SK-N-SH (cell line): ENCODE measurements around the gene SHC3. TPM values are rescaled to one million over a fixed set of nuclear protein-coding genes. Genes with fewer than 3 reads are reported as not detected.

Experiments used
- CTCF ChIA-PET: fragments of 300-600, 350-600 bp; formaldehyde crosslinking; extraction: SDS; loops from one replicate; lab custom pipeline; 2021; lab: Yijun Ruan, JAX
- POLR2A ChIA-PET: fragments of 350-600 bp; sonication (Branson Sonifier 250); formaldehyde crosslinking; extraction: SDS; loops from one replicate; lab custom pipeline; 2020; ENCODE audit warnings: antibody characterized with exemption, inconsistent platforms; lab: Yijun Ruan, JAX
- DNase-seq: peaks from one replicate; pipeline ENCODE4 v3.0.0; 2012
- H2AFZ ChIP-seq: fragments of 200-600 bp; sonication (generic); 2 replicates; pipeline ENCODE4 v1.8.1; 2016; ENCODE audit warnings: antibody characterized with exemption, mild to moderate bottlenecking, low read depth
- H3F3A ChIP-seq: fragments of 200-600 bp; sonication (generic); replicated peaks from 2 replicates; pipeline ENCODE3; 2016; ENCODE audit warnings: antibody characterized with exemption, mild to moderate bottlenecking; ENCODE audit not compliant: insufficient read depth
- H3K27ac ChIP-seq, 2 experiments: fragments of 200-500 bp in 1 of 2; fragments of 200-600 bp in 1 of 2; sonication (Bioruptor generic) in 1 of 2; sonication (generic), shearing (Covaris generic) in 1 of 2; 2 replicates each; pipeline versions ENCODE4 v1.5.1 to v1.6.1; 2014 to 2016; ENCODE audit warnings: low read depth in 2 of 2, inconsistent platforms in 1 of 2, low read length in 1 of 2, mild to moderate bottlenecking in 1 of 2, mixed read lengths in 1 of 2
- H3K27me3 ChIP-seq: fragments of 200-600 bp; sonication (generic), shearing (Covaris generic); 2 replicates; pipeline ENCODE4 v1.6.1; 2016; ENCODE audit warnings: mixed run types; ENCODE audit not compliant: insufficient read depth
- H3K36me3 ChIP-seq, 2 experiments: fragments of 200-500 bp in 1 of 2; fragments of 200-600 bp in 1 of 2; sonication (Bioruptor generic) in 1 of 2; sonication (generic) in 1 of 2; replicated peaks in 1 of 2; 2 replicates each; pipeline versions ENCODE3 to v1.5.1; 2014 to 2016; ENCODE audit warnings: low read length in 1 of 2, mild to moderate bottlenecking in 1 of 2; ENCODE audit not compliant: insufficient read depth in 2 of 2, control insufficient read depth in 1 of 2
- H3K4me1 ChIP-seq, 2 experiments: fragments of 200-500 bp in 1 of 2; fragments of 200-600 bp in 1 of 2; sonication (Bioruptor generic) in 1 of 2; sonication (generic), shearing (Covaris generic) in 1 of 2; 2 replicates each; pipeline versions ENCODE4 v1.5.1 to v1.6.1; 2014 to 2016; ENCODE audit warnings: low read depth in 1 of 2, low read length in 1 of 2, mixed run types in 1 of 2; ENCODE audit not compliant: insufficient read depth in 2 of 2, control insufficient read depth in 1 of 2
- H3K4me2 ChIP-seq: fragments of 200-600 bp; sonication (generic), shearing (Covaris generic); 2 replicates; pipeline ENCODE4 v1.6.1; 2017; ENCODE audit warnings: mixed run types
- H3K4me3 ChIP-seq, 2 experiments: fragments of 200-500 bp in 1 of 2; fragments of 200-600 bp in 1 of 2; sonication (Bioruptor generic) in 1 of 2; sonication (generic), shearing (Covaris generic) in 1 of 2; 2 replicates each; pipeline versions ENCODE4 v1.5.1 to v1.8.1; 2014 to 2016; ENCODE audit warnings: low read depth in 2 of 2, inconsistent platforms in 1 of 2, low read length in 1 of 2, mild to moderate bottlenecking in 1 of 2, mixed read lengths in 1 of 2, moderate library complexity in 1 of 2
- H3K79me2 ChIP-seq: fragments of 200-600 bp; sonication (generic); 2 replicates; pipeline ENCODE4 v1.8.1; 2017; ENCODE audit warnings: mild to moderate bottlenecking; ENCODE audit not compliant: insufficient read depth
- H3K9ac ChIP-seq: fragments of 200-600 bp; sonication (generic); 2 replicates; pipeline ENCODE4 v1.6.1; 2017; ENCODE audit warnings: mixed run types
- H3K9me2 ChIP-seq: fragments of 200-600 bp; sonication (generic); 2 replicates; pipeline ENCODE4 v1.6.1; 2017; ENCODE audit warnings: mixed run types
- H3K9me3 ChIP-seq: fragments of 200-600 bp; sonication (generic); 2 replicates; pipeline ENCODE4 v1.6.1; 2017; ENCODE audit warnings: mixed run types, mild to moderate bottlenecking, moderate library complexity
- H4K20me1 ChIP-seq: fragments of 200-600 bp; sonication (generic); 2 replicates; pipeline ENCODE4 v1.6.1; 2017; ENCODE audit warnings: mild to moderate bottlenecking, mixed run types; ENCODE audit not compliant: insufficient read depth
- CHD2 ChIP-seq: fragments of 150-350 bp; IDR thresholded peaks from 2 replicates; pipeline ENCODE4 v1.6.1; 2018; ENCODE audit warnings: low read length; ENCODE audit not compliant: partially characterized antibody
- CTCF ChIP-seq: fragments of 200-600 bp; sonication (generic); IDR thresholded peaks from 2 replicates; pipeline ENCODE4 v1.6.1; 2017; ENCODE audit warnings: antibody characterized with exemption, mild to moderate bottlenecking, moderate library complexity
- EZH2phosphoT487 ChIP-seq: fragments of 200-600 bp; sonication (generic); IDR thresholded peaks from 2 replicates; pipeline ENCODE4 v1.6.1; 2017; ENCODE audit warnings: low read depth, mixed run types, mild to moderate bottlenecking, antibody characterized with exemption, moderate library complexity, borderline replicate concordance
- FOSL2 ChIP-seq: IDR thresholded peaks from 2 replicates; pipeline ENCODE4 v1.4.0; 2012; ENCODE audit warnings: low read depth, mild to moderate bottlenecking, moderate library complexity, borderline replicate concordance
- FOXJ3 ChIP-seq: sonication (generic); formaldehyde crosslinking; IDR thresholded peaks from 2 replicates; pipeline ENCODE4 v1.5.1; 2020; ENCODE audit warnings: mild to moderate bottlenecking, missing genetic modification reagents
- GABPA ChIP-seq: IDR thresholded peaks from 2 replicates; pipeline ENCODE4 v1.4.0; 2012; ENCODE audit warnings: low read depth, mild to moderate bottlenecking
- MAX ChIP-seq: IDR thresholded peaks from 2 replicates; pipeline ENCODE4 v1.4.0; 2012; ENCODE audit warnings: low read depth
- MEF2A ChIP-seq: IDR thresholded peaks from 2 replicates; pipeline ENCODE4 v1.4.0; 2012; ENCODE audit warnings: low read depth, borderline replicate concordance
- MXI1 ChIP-seq: IDR thresholded peaks from 2 replicates; pipeline ENCODE4 v1.6.1; 2012; ENCODE audit warnings: mild to moderate bottlenecking, low read depth, low read length, improper control_type of control experiment
- NFIC ChIP-seq: IDR thresholded peaks from 2 replicates; pipeline ENCODE4 v1.4.0; 2012; ENCODE audit warnings: borderline replicate concordance
- RAD21 ChIP-seq: IDR thresholded peaks from 2 replicates; pipeline ENCODE4 v1.6.1; 2012; ENCODE audit warnings: mild to moderate bottlenecking, low read length
- RCOR1 ChIP-seq: fragments of 150-350 bp; IDR thresholded peaks from 2 replicates; pipeline ENCODE4 v1.6.1; 2017; ENCODE audit warnings: antibody characterized with exemption, low read length
- REST ChIP-seq: IDR thresholded peaks from 2 replicates; pipeline ENCODE4 v1.6.1; 2012; ENCODE audit warnings: mild to moderate bottlenecking, low read depth, low read length, moderate library complexity
- RFX5 ChIP-seq: IDR thresholded peaks from 2 replicates; pipeline ENCODE4 v1.6.1; 2012; ENCODE audit warnings: mild to moderate bottlenecking, improper control_type of control experiment, low read length
- SMC3 ChIP-seq: IDR thresholded peaks from 2 replicates; pipeline ENCODE4 v1.6.1; 2012; ENCODE audit warnings: low read depth, low read length, improper control_type of control experiment
- TEAD4 ChIP-seq: IDR thresholded peaks from 2 replicates; pipeline ENCODE4 v1.4.0; 2012; ENCODE audit warnings: mild to moderate bottlenecking, borderline replicate concordance; ENCODE audit not compliant: insufficient read depth
- YY1 ChIP-seq: IDR thresholded peaks from 2 replicates; pipeline ENCODE4 v1.4.0; 2012; ENCODE audit warnings: low read depth, mild to moderate bottlenecking
- WGBS: methylation state at CpG from one replicate; pipeline ENCODE4 v1.1.6; 2017; ENCODE audit warnings: low lambda C conversion rate; 5-methylcytosine and 5-hydroxymethylcytosine counted together
- polyA plus RNA-seq, 3 experiments: library from polyadenylated mRNA; depleted of rRNA; stranded (reverse); fragments of >200 nt; gene quantifications; 2 replicates each; pipeline ENCODE4 v1.2.3, GENCODE V29; 2012

The SHC3 gene
- polyA plus RNA-seq, 1 of the 3 experiments (the other 2 are of a cell fraction), result 3.2 TPM

DNA sequence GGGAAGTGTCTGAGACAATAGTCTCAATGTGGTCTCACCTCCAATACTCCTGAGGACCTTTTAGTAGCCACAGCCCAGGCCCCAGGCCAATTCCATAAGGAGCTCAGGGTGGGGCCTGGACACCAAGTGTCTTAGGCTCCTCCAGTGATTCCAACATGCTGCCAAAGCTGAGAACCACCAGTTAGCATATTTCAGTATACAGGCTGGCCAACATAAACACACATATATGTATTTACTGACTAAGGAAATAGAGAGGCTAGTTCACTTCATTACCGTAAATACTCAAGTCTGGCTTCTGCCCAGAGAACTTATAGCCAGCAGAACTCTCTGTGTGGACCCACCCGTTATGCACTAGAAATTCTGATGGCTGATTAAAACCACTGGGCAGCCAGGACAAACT, 163.3 kb downstream of the SHC3 start:
- no peak overlapping the region for H3K27ac ChIP-seq
- H3K4me3 ChIP-seq, result no peak overlapping the region
- H3K36me3 ChIP-seq, result peaks cover 3 to 10% of the 10 kb centered on the region in 2 experiments
- no peaks in the 10 kb centered on the region for H3F3A ChIP-seq
- no peaks in the 10 kb centered on the region for H3K9me2 ChIP-seq
- DNase-seq, result no peak
- ChIA-PET CTCF (no interaction called here), POLR2A (no interaction called here)
- H3K79me2 ChIP-seq, result no peaks in the 10 kb centered on the region
- H4K20me1 ChIP-seq, result no peaks in the 10 kb centered on the region
- no peak overlapping the region for H3K4me2 ChIP-seq
- TF ChIP-seq GABPA (no peak), SMC3 (no peak), FOSL2 (no peak), MXI1 (no peak), FOXJ3 (CRISPR knock-in tag) (no peak), MAX (no peak), REST (no peak), YY1 (no peak), RCOR1 (no peak), RFX5 (no peak), CTCF (no peak), RAD21 (no peak), EZH2phosphoT487 (no peak), MEF2A (no peak), TEAD4 (no peak), NFIC (no peak), CHD2 (no peak)
- H3K4me1 ChIP-seq, result peaks cover 0 to 13% of the 10 kb centered on the region in 2 experiments; a peak in 2 of 4 replicates
- H3K9me3 ChIP-seq, result no peaks in the 10 kb centered on the region
- no peaks in the 10 kb centered on the region for H3K27me3 ChIP-seq
- H2AFZ ChIP-seq, result no peak overlapping the region
- H3K9ac ChIP-seq, result no peak overlapping the region
- WGBS, result 96% methylated on average over 2 of the region's 2 CpGs
